ENCODE measurements around the gene SHC3.

Gene SHC3

GRCh38 chr9:89093201-89093975, 85.2 kb downstream of the SHC3 start:
- TF ChIP-seq POLR2A (IDR thresholded peaks at IDR 0.05; ENCODE audit: low read length) (no peak), GATA1 (IDR thresholded peaks at IDR 0.05; ENCODE audit: low read depth, low read length) (no peak)
- DNase-seq: no peak

GRCh38 chr9:89089176-89089575, 89.4 kb downstream of the SHC3 start:
- no peak for TF ChIP-seq POLR2A (IDR thresholded peaks at IDR 0.05; ENCODE audit: low read length)
- no peak for TF ChIP-seq GATA1 (IDR thresholded peaks at IDR 0.05; ENCODE audit: low read depth, low read length)
- DNase-seq: no peak

GRCh38 chr9:89083626-89084025, 95.0 kb downstream of the SHC3 start:
- DNase-seq: no peak
- TF ChIP-seq GATA1 (IDR thresholded peaks at IDR 0.05; ENCODE audit: low read depth, low read length) (no peak), POLR2A (IDR thresholded peaks at IDR 0.05; ENCODE audit: low read length) (no peak)

GRCh38 chr9:89080193-89080592, 98.4 kb downstream of the SHC3 start:
- TF ChIP-seq POLR2A (IDR thresholded peaks at IDR 0.05; ENCODE audit: low read length) (no peak), GATA1 (IDR thresholded peaks at IDR 0.05; ENCODE audit: low read depth, low read length) (no peak)
- DNase-seq: no peak

GRCh38 chr9:89079391-89079790, 99.2 kb downstream of the SHC3 start:
- no peak for DNase-seq
- TF ChIP-seq GATA1 (IDR thresholded peaks at IDR 0.05; ENCODE audit: low read depth, low read length): no peak
- no peak for TF ChIP-seq POLR2A (IDR thresholded peaks at IDR 0.05; ENCODE audit: low read length)

- TF ChIP-seq GATA1 (IDR thresholded peaks at IDR 0.05; ENCODE audit: low read depth, low read length) (no peak), POLR2A (IDR thresholded peaks at IDR 0.05; ENCODE audit: low read length) (no peak)
- no peak for DNase-seq
Observed at GRCh38 chr9:89078860-89079259, 99.8 kb downstream of the SHC3 start.

- TF ChIP-seq POLR2A (IDR thresholded peaks at IDR 0.05; ENCODE audit: low read length) (no peak), GATA1 (IDR thresholded peaks at IDR 0.05; ENCODE audit: low read depth, low read length) (no peak)
Observed at GRCh38 chr9:89078421-89078820, 100.2 kb downstream of the SHC3 start.

GRCh38 chr9:89077519-89077918, 101.1 kb downstream of the SHC3 start:
- TF ChIP-seq GATA1 (IDR thresholded peaks at IDR 0.05; ENCODE audit: low read depth, low read length): no peak
- TF ChIP-seq POLR2A (IDR thresholded peaks at IDR 0.05; ENCODE audit: low read length): peak; percentile 17
- no peak for DNase-seq

More at GRCh38 chr9:89078421-89078820, 100.2 kb downstream of the SHC3 start:
- no peak for DNase-seq

GRCh38 chr9:89073397-89073796, 105.2 kb downstream of the SHC3 start:
- no peak for DNase-seq
- TF ChIP-seq POLR2A (IDR thresholded peaks at IDR 0.05; ENCODE audit: low read length) (no peak), GATA1 (IDR thresholded peaks at IDR 0.05; ENCODE audit: low read depth, low read length) (no peak)

- TF ChIP-seq POLR2A (IDR thresholded peaks at IDR 0.05; ENCODE audit: low read length) (no peak), GATA1 (IDR thresholded peaks at IDR 0.05; ENCODE audit: low read depth, low read length) (no peak)
- DNase-seq: peak; percentile 66 to 91
Observed at GRCh38 chr9:89071591-89071990, 107.0 kb downstream of the SHC3 start.

GRCh38 chr9:89066835-89067234, 111.8 kb downstream of the SHC3 start:
- no peak for TF ChIP-seq GATA1 (IDR thresholded peaks at IDR 0.05; ENCODE audit: low read depth, low read length)
- no peak for TF ChIP-seq POLR2A (IDR thresholded peaks at IDR 0.05; ENCODE audit: low read length)

GRCh38 chr9:89065921-89066320, 112.7 kb downstream of the SHC3 start:
- TF ChIP-seq GATA1 (IDR thresholded peaks at IDR 0.05; ENCODE audit: low read depth, low read length) (no peak), POLR2A (IDR thresholded peaks at IDR 0.05; ENCODE audit: low read length) (no peak)

More at GRCh38 chr9:89066835-89067234, 111.8 kb downstream of the SHC3 start:
- no peak for DNase-seq

GRCh38 chr9:89060790-89061189, 117.8 kb downstream of the SHC3 start:
- no peak for DNase-seq
- TF ChIP-seq GATA1 (IDR thresholded peaks at IDR 0.05; ENCODE audit: low read depth, low read length) (no peak), POLR2A (IDR thresholded peaks at IDR 0.05; ENCODE audit: low read length) (no peak)

More at GRCh38 chr9:89065921-89066320, 112.7 kb downstream of the SHC3 start:
- no peak for DNase-seq

- DNase-seq: no peak
- TF ChIP-seq POLR2A (IDR thresholded peaks at IDR 0.05; ENCODE audit: low read length) (no peak), GATA1 (IDR thresholded peaks at IDR 0.05; ENCODE audit: low read depth, low read length) (no peak)
Observed at GRCh38 chr9:89059925-89060506, 118.6 kb downstream of the SHC3 start.

GRCh38 chr9:89058906-89059305, 119.7 kb downstream of the SHC3 start:
- no peak for TF ChIP-seq POLR2A (IDR thresholded peaks at IDR 0.05; ENCODE audit: low read length)
- no peak for TF ChIP-seq GATA1 (IDR thresholded peaks at IDR 0.05; ENCODE audit: low read depth, low read length)
- DNase-seq: no peak

Measured in erythroblast (primary cell).